Tibial nerve (tissue), 4 donors: ENCODE results near the gene CD72. TPM values are rescaled to one million over a fixed set of nuclear protein-coding genes. Genes with fewer than 3 reads are reported as not detected.
"Not testable (repeated sequence)": the region's sequence is repeated elsewhere in the genome, so short reads cannot be mapped to it uniquely, and the experiment has no call there.

ENCODE experiments used
- DNase-seq, 2 donors: peaks; one replicate each; pipeline ENCODE4 v3.0.0-alpha.2; 2019; ENCODE audit warnings: low spot score in 2 of 2
- H3K27ac ChIP-seq, 4 donors: fragments of 200-600 bp; sonication (generic) in 3 of 4; one replicate each; pipeline ENCODE4 v1.5.1; 2017 to 2019; ENCODE audit warnings: mild to moderate bottlenecking in 1 of 4
- H3K27me3 ChIP-seq, 2 donors: fragments of 200-600 bp; sonication (generic) in 1 of 2; one replicate each; pipeline versions ENCODE4 v1.5.1 to v1.6.0; 2017 to 2019
- H3K36me3 ChIP-seq, 3 donors: fragments of 200-600 bp; sonication (generic); one replicate each; pipeline ENCODE4 v1.5.1; 2018 to 2019
- H3K4me1 ChIP-seq, 4 donors: fragments of 200-600 bp; sonication (generic) in 3 of 4; one replicate each; pipeline ENCODE4 v1.5.1; 2017 to 2019
- H3K4me3 ChIP-seq, 4 donors: fragments of 200-600 bp; sonication (generic) in 3 of 4; one replicate each; pipeline ENCODE4 v1.5.1; 2017 to 2019; ENCODE audit warnings: mild to moderate bottlenecking in 1 of 4, moderate library complexity in 1 of 4
- H3K9me3 ChIP-seq, 4 donors: fragments of 200-600 bp; sonication (generic) in 3 of 4; one replicate each; pipeline ENCODE4 v1.5.1; 2017 to 2019
- EP300 ChIP-seq, 2 donors: sonication (generic); formaldehyde crosslinking; IDR thresholded peaks; one replicate each; pipeline ENCODE4 v1.6.1; 2017; ENCODE audit warnings: antibody characterized with exemption in 2 of 2, mild to moderate bottlenecking in 1 of 2
- POLR2A ChIP-seq, 2 donors: fragments of 450-650 bp; IDR thresholded peaks; one replicate each; pipeline ENCODE4 v1.6.1; 2017; ENCODE audit warnings: antibody characterized with exemption in 2 of 2, mild to moderate bottlenecking in 2 of 2, moderate library complexity in 2 of 2
- WGBS, 2 donors: methylation state at CpG; one replicate each; pipeline ENCODE4 v1.1.5; 2018; 5-methylcytosine and 5-hydroxymethylcytosine counted together
- total RNA-seq, 4 donors: library from RNA; depleted of rRNA; stranded (reverse); fragments of >200 nt; gene quantifications; one replicate each; pipeline ENCODE4 v1.1.0, GENCODE V29; 2016
- TF ChIP-seq, protein P1 (sequence below), 5 experiments: fragments of 200-600 bp in 3 of 5; fragments of 450-650 bp in 2 of 5; sonication (generic) in 3 of 5; IDR thresholded peaks; one replicate each; pipeline ENCODE4 v1.5.1; 2016 to 2019; ENCODE audit warnings: antibody characterized with exemption in 5 of 5, mild to moderate bottlenecking in 3 of 5, moderate library complexity in 2 of 5

The CD72 gene
- total RNA-seq, 4 donors from 2014 or later, result 1.9 to 6.0 (median 3.5) TPM; not detected in 1

DNA sequence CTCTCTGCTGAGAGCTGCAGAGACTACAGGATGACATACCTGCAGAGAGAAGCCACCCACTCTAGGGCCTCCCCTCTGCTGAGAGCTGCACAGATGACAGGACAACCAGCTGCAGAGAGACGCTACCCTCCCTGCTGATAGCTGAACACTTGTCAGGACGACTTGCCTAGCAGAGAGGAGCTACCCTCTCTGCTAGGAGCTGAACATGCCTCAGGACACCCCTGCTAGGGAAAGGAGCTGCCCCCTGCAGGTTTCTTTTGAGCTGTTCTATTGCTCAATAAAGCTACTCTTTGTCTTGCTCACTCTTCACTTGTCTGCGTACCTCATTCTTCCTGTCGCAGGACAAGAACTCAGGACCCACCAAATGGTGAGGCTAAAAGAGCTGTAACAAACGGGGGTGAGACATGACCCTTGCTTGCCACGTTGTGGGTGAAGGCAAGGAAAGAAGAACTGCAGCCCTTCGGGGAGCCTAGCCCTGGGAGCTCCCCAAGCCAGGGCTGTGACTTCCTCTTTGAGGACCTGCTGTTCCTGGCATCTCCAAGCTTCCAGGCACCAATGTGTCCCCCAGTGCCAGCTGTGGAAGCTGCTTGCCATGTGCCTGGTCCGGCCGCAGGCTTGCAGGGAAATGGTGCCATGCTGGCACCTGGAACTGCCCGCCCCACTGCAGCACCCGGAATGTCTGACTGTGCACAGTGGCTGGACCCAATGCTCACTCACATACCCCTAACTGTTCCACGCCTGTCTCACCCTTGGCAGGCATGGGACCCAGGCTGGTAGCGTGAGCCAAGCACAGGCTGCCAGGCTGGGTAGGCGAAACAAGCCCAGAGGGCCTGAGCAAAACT lies 18.2 kb downstream of the CD72 start:
- Histone ChIP-seq H3K27ac (no peak overlapping the region), H3K36me3 (no peaks in the 10 kb centered on the region), H3K4me1 (peaks cover 0 to 13% (median 11%) of the 10 kb centered on the region in 4 donors), H3K4me3 (no peak overlapping the region), H3K9me3 (no peaks in the 10 kb centered on the region), H3K27me3 (no peaks in the 10 kb centered on the region)
- WGBS, 2 donors, result 73 to 78% methylated on average over 8 to 10 of the region's 14 CpGs
- TF ChIP-seq EP300 (IDR thresholded peaks at IDR 0.05), result no peak
- TF ChIP-seq, protein P1, sequence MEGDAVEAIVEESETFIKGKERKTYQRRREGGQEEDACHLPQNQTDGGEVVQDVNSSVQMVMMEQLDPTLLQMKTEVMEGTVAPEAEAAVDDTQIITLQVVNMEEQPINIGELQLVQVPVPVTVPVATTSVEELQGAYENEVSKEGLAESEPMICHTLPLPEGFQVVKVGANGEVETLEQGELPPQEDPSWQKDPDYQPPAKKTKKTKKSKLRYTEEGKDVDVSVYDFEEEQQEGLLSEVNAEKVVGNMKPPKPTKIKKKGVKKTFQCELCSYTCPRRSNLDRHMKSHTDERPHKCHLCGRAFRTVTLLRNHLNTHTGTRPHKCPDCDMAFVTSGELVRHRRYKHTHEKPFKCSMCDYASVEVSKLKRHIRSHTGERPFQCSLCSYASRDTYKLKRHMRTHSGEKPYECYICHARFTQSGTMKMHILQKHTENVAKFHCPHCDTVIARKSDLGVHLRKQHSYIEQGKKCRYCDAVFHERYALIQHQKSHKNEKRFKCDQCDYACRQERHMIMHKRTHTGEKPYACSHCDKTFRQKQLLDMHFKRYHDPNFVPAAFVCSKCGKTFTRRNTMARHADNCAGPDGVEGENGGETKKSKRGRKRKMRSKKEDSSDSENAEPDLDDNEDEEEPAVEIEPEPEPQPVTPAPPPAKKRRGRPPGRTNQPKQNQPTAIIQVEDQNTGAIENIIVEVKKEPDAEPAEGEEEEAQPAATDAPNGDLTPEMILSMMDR (IDR thresholded peaks at IDR 0.05), result no peak
- TF ChIP-seq POLR2A (IDR thresholded peaks at IDR 0.05), result no peak
- no peak for DNase-seq

DNA sequence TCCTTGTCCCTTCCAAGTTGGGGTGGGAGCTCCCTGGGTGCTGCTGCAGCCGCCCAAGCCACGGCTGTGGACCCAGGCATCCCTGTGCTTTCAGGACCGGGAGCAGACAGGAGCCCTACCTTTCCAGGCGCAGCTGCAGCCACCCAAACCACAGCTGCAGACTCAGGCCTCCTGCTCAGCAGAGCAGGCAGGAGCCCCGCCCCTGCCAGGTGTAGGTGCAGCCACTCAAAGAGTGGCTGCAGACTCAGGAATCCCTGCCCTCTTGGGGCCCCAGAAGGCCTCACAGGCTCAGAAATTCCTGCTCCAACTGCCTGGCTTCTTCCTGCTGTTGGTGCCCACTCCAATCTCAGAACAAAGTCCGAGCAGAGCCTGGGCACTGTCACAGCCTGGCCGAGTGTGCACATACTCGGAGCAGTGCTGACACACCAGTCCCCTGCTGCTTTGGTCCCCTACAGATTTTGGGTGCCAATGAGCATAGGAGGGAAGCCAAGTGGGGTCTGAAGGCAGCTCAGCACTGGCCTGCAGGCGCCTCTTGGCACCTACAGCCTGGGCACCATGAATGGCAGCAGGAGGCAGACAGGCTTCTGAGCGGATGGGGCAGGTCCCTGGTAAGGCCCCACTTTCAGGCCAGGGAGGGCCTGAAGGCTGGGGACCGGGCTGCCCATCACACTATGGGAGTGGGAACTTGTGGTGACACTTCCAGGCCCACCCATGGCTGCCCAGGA lies 19.2 kb downstream of the CD72 start:
- DNase-seq, result no peak
- H3K9me3 ChIP-seq, result peaks cover 0 to 1% (median under 1%) of the 10 kb centered on the region in 4 donors
- TF ChIP-seq, protein P1 (IDR thresholded peaks at IDR 0.05), result no peak
- no peak for TF ChIP-seq POLR2A (IDR thresholded peaks at IDR 0.05)
- TF ChIP-seq EP300 (IDR thresholded peaks at IDR 0.05), result no peak
- WGBS, 2 donors, result 78 to 84% methylated on average over 4 to 7 of the region's 11 CpGs
- peak overlapping the region in 1 of 4 donors; percentile 2 for H3K27ac ChIP-seq
- H3K4me3 ChIP-seq, result no peak overlapping the region
- H3K36me3 ChIP-seq, result peaks cover 0 to 2% (median 0%) of the 10 kb centered on the region in 3 donors
- H3K27me3 ChIP-seq, result no peaks in the 10 kb centered on the region
- peaks cover 0 to 13% (median 11%) of the 10 kb centered on the region in 4 donors for H3K4me1 ChIP-seq

DNA sequence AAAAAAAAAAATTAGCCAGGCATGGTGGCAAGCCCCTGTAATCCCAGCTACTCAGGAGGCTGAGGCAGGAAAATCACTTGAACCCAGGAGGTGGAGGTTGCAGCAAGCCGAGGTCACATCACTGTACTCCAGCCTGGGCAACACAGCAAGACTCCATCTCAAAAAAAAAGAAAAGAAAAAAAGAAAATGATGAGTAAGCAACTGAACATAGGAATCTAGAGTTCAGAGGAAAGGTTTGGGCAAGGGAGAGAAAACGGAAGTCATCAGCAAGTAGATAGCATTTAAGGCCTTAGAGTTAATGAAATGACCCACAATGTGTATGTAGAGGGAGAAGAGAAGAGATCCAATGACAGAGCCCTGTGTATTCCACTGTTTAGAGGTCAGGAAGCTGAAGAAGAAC lies 21.3 kb downstream of the CD72 start:
- H3K4me1 ChIP-seq, DNase-seq, H3K4me3 ChIP-seq, H3K27ac ChIP-seq, H3K27me3 ChIP-seq: not testable (repeated sequence)
- Histone ChIP-seq H3K9me3 (peaks cover 0 to 16% (median 6%) of the 10 kb centered on the region in 4 donors), H3K36me3 (peaks cover 0 to 15% (median 0%) of the 10 kb centered on the region in 3 donors)
- 90 to 93% methylated on average over 2 of the region's 2 CpGs for WGBS, 2 donors

DNA sequence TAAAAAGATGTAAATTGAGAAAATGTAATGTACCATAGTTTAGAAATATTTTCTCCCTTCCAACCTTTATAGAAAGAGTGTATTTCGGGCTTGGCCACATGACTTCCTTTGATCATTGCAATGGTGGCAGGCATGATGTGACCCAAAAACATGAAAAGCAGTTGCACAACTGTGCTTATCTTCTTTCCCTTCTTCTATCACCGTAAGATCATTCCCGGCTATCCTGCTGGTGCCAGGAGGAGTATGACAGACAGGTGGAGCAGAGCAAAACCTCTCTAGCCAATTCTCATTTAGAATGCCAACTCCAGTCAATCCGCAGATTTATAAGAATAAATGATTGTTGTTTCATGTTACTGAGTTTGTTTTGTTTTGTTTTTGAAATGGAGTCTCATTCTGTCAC lies 23.7 kb downstream of the CD72 start:
- no peak for DNase-seq
- WGBS, 2 donors, result 95 to 98% methylated on average over 4 of the region's 4 CpGs
- H3K4me1 ChIP-seq, result no peaks in the 10 kb centered on the region
- TF ChIP-seq EP300 (IDR thresholded peaks at IDR 0.05), result no peak
- TF ChIP-seq, protein P1 (IDR thresholded peaks at IDR 0.05), result no peak
- TF ChIP-seq POLR2A (IDR thresholded peaks at IDR 0.05), result no peak
- H3K27ac ChIP-seq, result no peak overlapping the region
- peaks cover 0 to 16% (median 0%) of the 10 kb centered on the region in 3 donors for H3K36me3 ChIP-seq
- H3K4me3 ChIP-seq, result no peak overlapping the region
- H3K9me3 ChIP-seq, result peaks cover 0 to 16% (median 6%) of the 10 kb centered on the region in 4 donors
- no peaks in the 10 kb centered on the region for H3K27me3 ChIP-seq

DNA sequence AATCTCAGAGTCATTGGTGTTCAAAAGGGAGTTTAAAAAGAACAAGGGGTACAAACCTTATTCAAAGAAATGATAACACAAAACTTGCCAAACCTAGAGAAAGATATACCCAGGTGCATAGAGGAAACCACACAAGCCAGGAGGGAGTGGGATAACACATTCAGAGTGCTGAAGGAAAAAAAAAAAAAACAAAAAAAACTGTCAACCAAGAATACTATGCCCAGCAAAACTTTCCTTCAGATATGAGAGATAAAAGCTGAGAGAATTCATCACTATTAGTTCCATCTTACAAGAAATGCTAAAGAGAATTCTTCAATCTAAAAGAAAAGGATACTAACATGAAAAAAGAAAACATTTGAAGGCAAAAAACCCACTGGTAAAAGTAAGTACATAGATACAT lies 24.6 kb downstream of the CD72 start:
- H3K27me3 ChIP-seq, result no peaks in the 10 kb centered on the region
- H3K4me1 ChIP-seq, result no peaks in the 10 kb centered on the region
- peaks cover 0 to 16% (median 6%) of the 10 kb centered on the region in 4 donors for H3K9me3 ChIP-seq
- no peak for TF ChIP-seq POLR2A (IDR thresholded peaks at IDR 0.05)
- TF ChIP-seq, protein P1 (IDR thresholded peaks at IDR 0.05), result no peak
- no peak for TF ChIP-seq EP300 (IDR thresholded peaks at IDR 0.05)
- no peak overlapping the region for H3K4me3 ChIP-seq
- peaks cover 0 to 16% (median 0%) of the 10 kb centered on the region in 3 donors for H3K36me3 ChIP-seq
- no peak for DNase-seq
- H3K27ac ChIP-seq, result no peak overlapping the region

DNA sequence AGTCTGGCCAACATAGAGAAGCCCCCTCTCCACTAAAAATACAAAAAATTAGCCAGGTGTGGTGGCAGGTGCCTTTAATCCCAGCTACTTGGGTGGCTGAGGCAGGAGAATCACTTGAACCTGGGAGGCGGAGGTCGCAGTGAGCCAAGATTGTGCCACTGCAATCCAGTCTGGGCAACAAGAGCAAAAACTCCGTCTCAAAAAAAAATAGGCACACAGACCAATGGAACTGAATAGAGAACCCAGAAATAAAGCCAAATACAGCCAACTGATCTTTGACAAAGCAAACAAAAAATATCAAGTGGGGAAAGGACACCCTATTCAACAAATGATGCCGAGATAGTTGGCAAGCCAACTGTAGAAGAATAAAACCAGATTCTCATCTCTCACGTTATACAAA lies 29.7 kb downstream of the CD72 start:
- not testable (repeated sequence) for H3K4me3 ChIP-seq, H3K27ac ChIP-seq, H3K27me3 ChIP-seq, DNase-seq, H3K4me1 ChIP-seq
- H3K36me3 ChIP-seq, result peaks cover 0 to 11% (median 0%) of the 10 kb centered on the region in 3 donors
- H3K9me3 ChIP-seq, result peaks cover 0 to 17% (median 4%) of the 10 kb centered on the region in 4 donors
- 94 to 96% methylated on average over 5 of the region's 5 CpGs for WGBS, 2 donors

DNA sequence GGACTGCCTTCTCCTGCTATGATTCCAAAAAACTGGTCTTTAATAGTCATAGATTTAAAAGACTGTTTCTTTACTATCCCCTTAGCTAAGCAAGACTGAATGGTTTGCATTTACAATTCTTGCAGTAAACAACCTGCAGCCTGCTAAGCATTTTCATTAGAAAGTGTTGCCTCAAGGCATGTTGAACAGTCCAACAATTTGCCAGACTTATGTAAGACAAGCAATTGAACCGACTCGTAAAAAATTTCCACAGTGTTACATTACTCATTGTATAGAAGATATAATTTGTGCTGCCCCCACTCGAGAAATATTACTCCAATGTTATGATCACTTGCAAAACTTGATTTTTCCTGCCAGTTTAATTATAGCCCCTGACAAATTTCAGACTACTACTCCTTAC lies 33.5 kb downstream of the CD72 start:
- DNase-seq, H3K4me1 ChIP-seq, H3K27ac ChIP-seq, H3K4me3 ChIP-seq, H3K27me3 ChIP-seq: not testable (repeated sequence)
- Histone ChIP-seq H3K9me3 (peaks cover 0 to 22% (median 1%) of the 10 kb centered on the region in 4 donors), H3K36me3 (peaks cover 0 to 18% (median 0%) of the 10 kb centered on the region in 3 donors)
- 61 to 66% methylated on average over 3 of the region's 3 CpGs for WGBS, 2 donors

DNA sequence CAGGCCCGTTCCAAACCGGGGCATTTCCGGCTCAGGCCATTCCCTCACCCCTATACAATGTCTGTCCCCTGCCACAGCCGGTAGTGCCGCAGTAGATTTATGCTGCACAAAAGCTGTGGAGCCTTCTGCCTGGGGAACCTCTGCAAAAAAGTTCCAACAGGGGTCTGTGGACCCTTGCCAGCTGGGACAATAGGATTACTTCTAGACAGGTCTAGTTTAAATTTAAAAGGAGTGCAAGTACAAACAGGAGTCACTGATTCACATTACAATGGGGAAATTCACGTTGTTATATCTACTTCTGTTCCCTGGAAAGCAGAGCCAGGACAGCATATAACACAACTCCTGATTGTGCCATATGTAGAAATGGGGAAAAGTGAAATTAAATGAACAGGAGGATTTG lies 34.7 kb downstream of the CD72 start:
- H3K27ac ChIP-seq, DNase-seq, H3K27me3 ChIP-seq, H3K4me3 ChIP-seq, H3K4me1 ChIP-seq: not testable (repeated sequence)
- WGBS, 2 donors, result 76% methylated on average over 6 of the region's 6 CpGs
- peaks cover 0 to 18% (median 0%) of the 10 kb centered on the region in 3 donors for H3K36me3 ChIP-seq
- peaks cover 0 to 28% (median 1%) of the 10 kb centered on the region in 4 donors for H3K9me3 ChIP-seq
